GM10847 (cell line): ENCODE results near the gene PTK6.

ENCODE experiments used
- POLR2A ChIP-seq: IDR thresholded peaks from 2 replicates; pipeline ENCODE4 v1.6.1; 2011; ENCODE audit not compliant: insufficient read length; ENCODE audit errors: extremely low read depth

Gene PTK6

DNA sequence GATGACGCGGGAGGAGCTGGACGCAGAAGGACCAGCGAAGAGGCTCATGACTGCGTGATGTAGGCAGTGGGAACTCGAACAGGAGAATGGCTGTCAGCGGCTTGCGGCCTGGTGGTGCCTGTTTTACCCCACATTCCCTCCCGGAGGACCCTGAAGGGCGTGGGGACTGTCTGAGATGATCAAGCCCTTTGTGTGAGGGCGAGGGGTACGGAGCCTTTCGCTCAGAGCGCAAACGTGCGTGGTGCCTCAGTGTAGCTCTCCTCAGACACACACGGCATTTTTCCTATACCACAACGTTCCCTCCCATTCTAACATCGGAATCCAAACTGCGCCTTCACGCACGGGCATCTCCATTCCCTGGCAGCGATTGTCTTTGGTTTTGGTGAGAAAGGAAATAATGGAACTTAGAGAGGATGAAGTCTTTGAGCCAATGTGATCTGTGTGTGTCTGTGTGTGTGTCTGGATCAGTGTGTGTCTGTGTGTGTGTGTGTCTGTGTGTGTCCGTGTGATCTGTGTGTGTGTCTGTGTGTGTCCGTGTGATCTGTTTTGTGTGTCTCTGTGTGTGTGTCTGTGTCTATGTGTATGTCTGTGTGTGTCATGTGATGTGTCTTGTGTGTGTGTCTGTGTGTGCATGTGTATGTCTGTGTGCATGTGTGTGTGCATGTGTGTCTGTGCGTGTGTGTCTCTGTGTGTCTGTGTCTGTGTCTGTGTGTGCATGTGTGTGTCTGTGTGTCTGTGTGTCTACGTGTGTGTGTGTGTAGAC lies 5.3 kb downstream of the PTK6 start:
- no peak for TF ChIP-seq POLR2A

- TF ChIP-seq POLR2A, result no peak
These were observed 6.4 kb downstream of the PTK6 start for GRCh38 chr20:63530788-63531160.

DNA sequence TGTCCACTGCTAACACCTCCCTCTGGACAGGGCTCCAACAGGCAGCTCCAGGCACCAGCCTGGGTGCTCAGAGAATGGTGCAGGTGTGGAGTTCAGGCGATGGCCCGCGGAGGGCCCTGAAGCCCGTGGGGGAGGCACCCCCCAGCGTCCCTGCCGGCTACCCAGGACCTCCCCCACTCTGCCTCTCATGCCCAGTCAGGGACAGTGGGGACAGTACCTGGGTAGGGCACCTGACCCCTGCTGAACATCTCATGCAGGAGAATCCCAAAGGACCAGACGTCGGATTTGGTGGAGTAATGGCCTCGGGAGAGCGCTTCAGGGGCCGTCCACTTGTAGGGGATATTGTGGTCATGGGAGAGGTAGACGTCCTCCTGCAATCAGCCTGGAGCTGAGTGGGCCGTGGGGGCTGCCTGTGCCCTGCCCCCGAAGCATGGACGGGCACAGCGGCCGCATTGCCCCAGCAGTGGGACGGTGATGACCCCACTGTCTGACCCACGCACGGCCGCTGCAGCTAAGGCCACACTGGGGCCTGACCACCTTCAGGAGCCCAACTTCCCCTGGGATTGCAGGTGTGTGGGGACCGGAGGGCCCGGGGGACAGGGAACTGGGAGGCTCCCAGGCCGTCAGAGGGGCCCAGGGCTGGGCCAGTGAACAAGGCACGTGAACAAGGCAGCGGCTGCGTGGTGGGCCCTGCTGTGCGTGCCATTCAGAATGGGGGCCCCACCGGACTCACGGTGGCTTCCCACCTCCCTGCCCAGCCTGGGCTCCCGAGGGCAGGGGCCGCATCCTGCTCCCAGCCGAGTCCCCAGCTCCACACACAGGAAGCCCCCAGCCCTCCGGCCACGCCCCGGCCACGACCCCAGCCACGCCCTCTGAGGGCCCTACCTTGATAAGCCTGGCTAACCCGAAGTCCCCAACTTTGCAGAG lies 7.1 kb downstream of the PTK6 start:
- no peak for TF ChIP-seq POLR2A

- no peak for TF ChIP-seq POLR2A
These were observed 7.9 kb downstream of the PTK6 start for GRCh38 chr20:63529180-63529860.

GRCh38 chr20:63527184-63527583 lies 10.0 kb downstream of the PTK6 start:
- no peak for TF ChIP-seq POLR2A

GRCh38 chr20:63525971-63526370 lies 11.2 kb downstream of the PTK6 start:
- no peak for TF ChIP-seq POLR2A

DNA sequence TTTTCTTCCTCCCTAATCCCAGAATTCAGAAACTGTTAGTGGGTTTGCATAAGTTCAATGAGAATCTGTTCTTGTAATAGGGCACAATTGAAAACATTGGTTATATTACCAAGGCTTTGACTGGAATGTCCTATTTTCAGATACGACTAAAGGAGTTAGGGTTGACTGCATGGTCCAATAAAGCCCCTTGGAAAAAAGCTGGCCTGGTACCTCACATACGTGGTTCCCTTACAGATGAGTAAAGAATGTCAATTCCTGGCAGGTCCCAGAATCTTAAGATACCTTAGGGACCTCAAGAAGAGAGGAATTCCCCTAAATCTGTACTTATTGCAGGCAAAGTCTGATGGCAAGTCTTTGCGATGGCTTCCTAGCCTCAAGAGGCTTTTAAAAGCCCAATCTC lies 12.0 kb downstream of the PTK6 start:
- TF ChIP-seq POLR2A, result no peak

DNA sequence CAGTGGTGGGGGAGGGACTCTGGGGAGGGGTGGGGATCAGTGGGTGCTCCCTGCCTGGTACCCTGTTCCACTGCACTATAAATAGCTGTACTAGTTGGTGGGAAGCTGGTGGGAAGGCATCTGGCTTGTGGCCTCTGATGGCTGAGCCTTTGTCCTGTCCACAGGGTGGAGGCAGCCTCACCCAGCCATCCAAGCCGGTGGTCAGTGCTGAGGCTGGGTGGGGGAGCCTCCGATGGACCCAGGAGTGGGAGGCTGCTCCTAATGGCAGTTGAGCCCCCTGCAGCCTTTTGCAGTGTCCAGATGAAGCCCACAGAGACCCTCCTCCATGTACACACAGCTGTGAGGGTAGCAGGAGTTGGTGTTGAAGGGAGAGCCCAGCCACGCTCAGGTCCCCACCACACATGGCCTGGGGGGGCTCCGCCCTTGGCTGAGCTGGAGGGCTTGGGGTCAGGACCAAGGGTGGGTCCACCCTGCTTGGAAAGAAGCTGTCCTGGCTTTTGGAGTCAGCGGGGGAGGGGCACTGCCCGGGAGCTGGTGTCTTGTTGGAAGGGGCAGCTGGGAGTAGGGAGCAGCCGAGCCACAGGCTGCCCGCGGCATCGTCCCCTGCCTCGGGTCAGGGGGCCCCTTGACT lies 14.1 kb downstream of the PTK6 start:
- no peak for TF ChIP-seq POLR2A

DNA sequence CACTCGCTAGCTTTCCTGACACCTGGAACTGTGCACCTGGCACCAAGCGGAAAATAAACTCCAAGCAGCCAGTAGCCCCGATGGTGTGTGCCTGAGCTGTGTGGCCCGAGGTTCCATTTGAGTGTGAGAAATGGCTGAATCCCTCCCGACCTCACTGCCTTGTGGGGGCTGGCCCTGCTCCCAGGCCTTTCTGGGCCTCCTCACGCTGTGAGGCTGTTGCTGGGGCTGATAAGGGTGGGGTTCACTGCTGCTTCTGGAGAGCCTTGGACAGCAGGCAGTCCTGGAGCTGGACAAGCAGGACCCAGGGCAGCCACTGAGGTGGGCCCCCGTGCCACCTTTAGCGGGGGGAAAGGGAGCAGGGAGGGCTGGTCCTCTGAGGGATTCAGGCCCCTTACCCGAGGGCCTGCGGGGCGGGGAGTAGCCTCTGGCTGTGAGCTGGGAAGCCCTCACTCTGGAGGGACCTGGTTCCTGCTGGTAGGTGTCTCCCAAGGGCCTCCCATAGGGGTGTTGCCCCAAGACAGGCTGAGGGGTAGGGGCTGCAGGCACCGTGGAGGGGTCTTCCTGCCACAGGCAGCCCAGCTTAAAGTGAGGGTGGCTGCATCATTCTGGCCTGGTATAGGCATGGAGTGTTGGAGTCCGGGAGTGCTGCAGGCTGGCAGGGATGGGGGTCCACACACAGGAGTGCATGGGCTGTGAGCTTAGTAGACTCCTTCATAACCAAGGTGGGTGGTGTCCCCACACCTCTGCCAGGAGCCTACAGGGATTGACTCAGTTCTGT lies 14.9 kb downstream of the PTK6 start:
- TF ChIP-seq POLR2A, result no peak

- TF ChIP-seq POLR2A, result no peak
These were observed 15.6 kb downstream of the PTK6 start for GRCh38 chr20:63521602-63522001.

- no peak for TF ChIP-seq POLR2A
These were observed 16.1 kb downstream of the PTK6 start for GRCh38 chr20:63520934-63521601.

DNA sequence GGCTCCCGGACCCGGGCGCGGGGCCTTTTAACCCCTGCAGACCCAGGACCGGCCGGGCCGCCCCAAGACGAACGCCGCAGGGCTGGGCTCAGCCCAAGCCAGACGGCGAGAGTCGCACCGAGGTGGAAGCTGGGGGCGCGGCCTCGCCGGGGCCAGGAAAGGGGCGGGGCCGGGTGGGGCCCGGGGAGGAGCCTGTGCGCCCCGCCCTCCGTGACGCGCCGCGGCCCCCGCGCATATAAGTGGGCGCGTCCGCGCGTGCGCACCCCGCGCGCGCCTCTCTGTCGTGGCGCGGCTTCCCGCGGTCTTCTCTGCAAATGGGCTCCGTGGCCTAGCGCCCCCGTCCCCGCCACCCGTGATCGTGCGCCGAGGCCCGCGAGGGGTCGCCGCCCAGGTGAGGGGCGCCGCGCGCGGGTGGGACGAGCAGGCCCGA lies 16.7 kb downstream of the PTK6 start, which contains the start of gene PPDPF:
PPDPF (plus strand) TSS at position 262 of the 430 bp plus-strand sequence. CDS start 544 bp downstream, outside the sequence.
- peak; percentile 95 for TF ChIP-seq POLR2A

GRCh38 chr20:63519668-63520503 lies 17.3 kb downstream of the PTK6 start:
- TF ChIP-seq POLR2A, result no peak
